H1 (cell line): Measurements from ENCODE around the gene SYN1. TPM values are rescaled to one million over a fixed set of nuclear protein-coding genes. Genes with fewer than 3 reads are reported as not detected.

Source experiments
- SIN3A ChIP-seq, 2 experiments: IDR thresholded peaks in 1 of 2; conservative IDR thresholded peaks in 1 of 2; 2 replicates each; pipeline ENCODE4 v1.6.1; 2011 to 2012; ENCODE audit warnings: low read length in 2 of 2, improper control_type of control experiment in 1 of 2, low read depth in 1 of 2, mild to moderate bottlenecking in 1 of 2
- polyA plus RNA-seq, 7 experiments: library from polyadenylated mRNA; depleted of rRNA in 3 of 7; stranded (reverse) in 5 of 7; unstranded in 2 of 7; fragments of >200 nt in 5 of 7; fragments of 200-250 nt in 2 of 7; gene quantifications; 1 replicate in 5 of 7; 2 replicates in 1 of 7; 4 replicates in 1 of 7; pipeline versions ENCODE4 v1.2.1 to v1.2.3, GENCODE V29; 2011 to 2013; ENCODE audit warnings: missing spikeins in 2 of 7, mixed read lengths in 2 of 7
- total RNA-seq: library from RNA; stranded (reverse); fragmentation: NEBNext Ultra II Directional; extraction: Animal tissue kit (Norgen Biotek cat#: 25700); gene quantifications from 2 replicates; pipeline ENCODE4 v1.2.1, GENCODE V29; 2021

The SYN1 gene
- total and polyA plus RNA-seq, 2 of the 8 experiments (the other 6 are each of a cell fraction or from before 2014, with no cell fraction given) = 2.1 to 14.1 TPM

DNA sequence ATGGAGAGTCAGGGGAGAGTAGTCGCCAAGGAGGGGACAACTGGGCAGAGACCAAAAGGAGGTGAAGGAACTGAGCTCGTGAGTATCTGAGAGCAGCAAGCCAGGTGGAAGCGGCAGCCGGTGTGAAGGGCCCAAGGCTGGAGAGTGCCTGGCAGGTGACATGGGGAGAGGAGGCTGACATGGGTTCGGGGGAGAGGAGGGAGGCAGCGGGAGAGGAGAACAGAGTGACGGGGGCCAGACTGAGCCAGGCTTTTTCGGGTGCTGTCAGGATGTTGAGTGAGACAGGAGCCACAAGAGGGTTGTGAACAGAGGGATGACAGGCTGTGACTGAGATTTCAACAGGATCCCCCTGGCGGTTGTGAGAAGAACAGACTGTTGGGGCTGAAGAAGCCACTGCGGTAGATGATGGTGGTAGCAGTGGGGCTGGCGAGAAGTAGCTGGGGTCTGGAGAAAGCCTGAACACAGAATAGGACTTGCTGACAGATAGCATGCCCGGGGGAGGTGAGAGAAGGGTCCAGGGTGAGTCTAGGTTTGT, 25.0 kb upstream of the SYN1 start (continued):
- TF ChIP-seq SIN3A (conservative IDR thresholded peaks at IDR 0.05 in 1 of 2, IDR thresholded peaks at IDR 0.05 in 1 of 2; ENCODE audit: low read depth in 1 of 2, low read length in 2 of 2) = peak; percentile 43 to 59; a peak in 1 of 4 replicates
